ENCODE results near the gene MFNG.

The MFNG gene

GRCh38 chr22:37493979-37494378, 7.8 kb upstream of the MFNG start:
- TF ChIP-seq POLR2A (IDR thresholded peaks at IDR 0.05; ENCODE audit: low read length) (no peak), GATA1 (IDR thresholded peaks at IDR 0.05; ENCODE audit: low read depth, low read length) (no peak)

DNA sequence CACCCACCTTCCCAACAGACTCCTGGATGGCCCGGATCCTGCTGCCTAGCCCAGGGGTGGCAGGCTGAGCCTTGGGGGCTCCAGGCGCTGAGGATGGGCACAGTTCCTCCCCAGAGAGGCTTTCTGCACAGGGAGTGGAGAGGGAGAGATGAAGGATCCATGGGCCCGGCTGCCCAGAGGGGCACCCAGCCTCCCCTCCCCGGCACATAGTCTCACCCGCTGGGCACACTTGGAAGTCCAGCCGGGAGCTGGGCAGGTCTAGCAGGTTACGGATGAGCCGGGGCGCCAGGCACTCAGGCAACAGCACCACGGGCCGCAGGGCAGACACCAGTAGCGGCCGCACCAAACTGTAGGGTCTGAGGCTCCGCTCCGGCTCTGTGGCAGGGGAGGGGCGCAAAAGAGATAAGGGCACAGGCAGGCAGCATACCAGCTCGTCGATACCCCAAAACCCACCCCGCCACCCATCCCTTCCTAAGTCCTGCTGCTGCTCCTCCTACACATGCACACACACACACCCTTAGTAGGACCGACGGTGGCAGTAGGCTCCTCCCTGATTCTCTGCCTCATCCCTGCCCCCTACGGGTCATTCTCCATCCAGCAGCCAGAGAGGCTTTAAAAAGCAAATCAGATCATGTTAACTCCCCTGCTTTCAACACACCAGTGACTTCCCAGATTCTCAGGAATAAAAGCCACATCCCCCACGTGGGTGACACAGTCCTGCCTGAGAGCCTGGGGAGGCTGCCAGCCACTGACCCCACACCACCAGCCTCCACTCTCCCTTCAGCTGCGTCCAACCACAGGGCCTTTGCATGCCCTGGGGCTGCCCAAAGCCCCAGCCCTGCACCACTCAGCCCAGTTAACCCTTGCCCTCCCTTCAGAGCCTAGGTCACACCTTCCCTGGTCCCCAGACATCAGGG, 6.5 kb upstream of the MFNG start:
- peak; percentile 49 to 54 for DNase-seq
- no peak for TF ChIP-seq POLR2A (IDR thresholded peaks at IDR 0.05; ENCODE audit: low read length)
- no peak for TF ChIP-seq GATA1 (IDR thresholded peaks at IDR 0.05; ENCODE audit: low read depth, low read length)

More at GRCh38 chr22:37493979-37494378, 7.8 kb upstream of the MFNG start:
- no peak for DNase-seq

DNA sequence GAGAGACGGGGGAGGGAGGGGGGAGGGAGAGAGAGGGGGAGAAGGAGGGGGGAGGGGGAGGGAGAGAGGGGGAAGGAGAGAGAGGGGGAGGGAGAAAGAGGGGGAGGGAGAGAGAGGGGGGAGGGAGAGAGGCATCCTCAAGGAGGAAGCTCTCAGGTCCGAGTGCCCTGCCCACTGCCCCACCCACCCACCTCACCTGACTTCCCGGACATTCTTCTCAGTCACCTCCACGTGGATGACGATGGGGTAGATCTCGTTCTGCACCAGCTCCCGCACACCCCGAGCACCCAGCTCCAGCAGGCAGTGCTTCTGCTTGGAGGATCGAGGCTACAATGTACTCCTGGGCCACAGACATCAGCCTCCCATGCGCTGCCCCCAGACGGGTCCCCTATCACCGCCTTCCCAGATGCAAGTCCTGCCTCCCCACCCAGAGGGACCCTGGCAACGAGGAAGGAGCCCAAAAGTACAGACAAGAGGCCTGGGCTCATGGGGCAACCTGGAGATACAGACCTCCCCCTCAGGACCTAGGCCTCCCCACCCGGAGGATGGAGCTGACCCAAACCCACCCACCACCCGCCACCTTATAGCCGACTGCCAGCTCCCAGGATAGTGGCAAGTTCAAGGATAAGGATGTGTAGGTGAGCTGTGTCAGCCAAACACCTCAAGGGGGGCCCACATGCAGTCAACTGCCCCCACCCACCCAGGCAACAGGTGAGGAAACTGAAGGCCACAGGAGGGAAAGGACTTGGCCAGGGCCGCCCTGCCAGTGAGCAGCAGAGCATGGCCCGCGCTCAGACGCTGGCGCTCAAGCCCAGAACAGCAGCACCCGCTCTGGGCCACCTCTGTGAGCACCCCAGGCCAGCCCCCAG, 5.6 kb upstream of the MFNG start:
- no peak for DNase-seq
- TF ChIP-seq POLR2A (IDR thresholded peaks at IDR 0.05; ENCODE audit: low read length) (no peak), GATA1 (IDR thresholded peaks at IDR 0.05; ENCODE audit: low read depth, low read length) (no peak)

DNA sequence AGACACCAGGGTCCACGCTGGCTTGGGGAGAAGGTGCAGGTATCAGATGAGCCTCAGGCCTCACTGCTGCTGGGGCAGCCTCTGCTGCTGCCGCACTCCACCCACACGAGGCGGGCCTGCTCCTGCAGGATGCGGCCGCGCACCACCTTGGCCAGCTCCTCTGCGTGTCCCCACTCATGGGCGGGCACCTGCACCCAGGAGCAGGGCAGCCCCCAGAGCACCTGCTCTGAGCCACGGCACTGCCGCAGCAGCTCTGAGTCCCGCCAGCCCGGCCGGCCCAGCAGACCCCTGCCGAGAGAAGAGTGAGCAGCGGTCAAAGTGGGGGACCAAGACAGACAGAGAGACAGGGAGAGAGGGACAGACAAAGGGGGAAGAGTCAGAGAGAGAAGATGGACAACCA, 4.9 kb upstream of the MFNG start:
- TF ChIP-seq GATA1 (IDR thresholded peaks at IDR 0.05; ENCODE audit: low read depth, low read length) (no peak), POLR2A (IDR thresholded peaks at IDR 0.05; ENCODE audit: low read length) (no peak)
- DNase-seq: no peak

DNA sequence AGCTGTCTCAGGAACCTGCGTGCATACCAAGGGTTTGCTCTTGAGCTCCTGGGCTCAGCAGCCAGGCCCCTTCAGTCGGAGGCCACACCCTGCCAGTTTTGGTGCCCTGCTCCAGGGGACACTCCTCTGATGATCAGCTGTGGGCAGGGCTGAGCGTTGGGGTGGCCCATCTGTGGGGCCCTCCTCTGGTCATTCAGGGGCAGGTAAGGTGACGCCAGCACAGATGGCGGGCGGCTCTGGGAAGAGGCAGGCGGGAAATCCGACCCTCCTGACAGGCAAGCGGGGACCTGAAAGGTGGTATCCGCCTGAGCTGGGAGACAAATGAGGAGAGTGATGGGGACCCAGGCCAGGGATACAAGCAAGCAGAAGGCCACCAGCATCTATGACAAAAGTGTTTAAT, 3.8 kb upstream of the MFNG start:
- DNase-seq: no peak

GRCh38 chr22:37488337-37489135, 2.4 kb upstream of the MFNG start:
- no peak for TF ChIP-seq GATA1 (IDR thresholded peaks at IDR 0.05; ENCODE audit: low read depth, low read length)
- TF ChIP-seq POLR2A (IDR thresholded peaks at IDR 0.05; ENCODE audit: low read length): no peak
- no peak for DNase-seq

More for the DNA sequence above, 3.8 kb upstream of the MFNG start:
- TF ChIP-seq GATA1 (IDR thresholded peaks at IDR 0.05; ENCODE audit: low read depth, low read length): no peak
- no peak for TF ChIP-seq POLR2A (IDR thresholded peaks at IDR 0.05; ENCODE audit: low read length)

DNA sequence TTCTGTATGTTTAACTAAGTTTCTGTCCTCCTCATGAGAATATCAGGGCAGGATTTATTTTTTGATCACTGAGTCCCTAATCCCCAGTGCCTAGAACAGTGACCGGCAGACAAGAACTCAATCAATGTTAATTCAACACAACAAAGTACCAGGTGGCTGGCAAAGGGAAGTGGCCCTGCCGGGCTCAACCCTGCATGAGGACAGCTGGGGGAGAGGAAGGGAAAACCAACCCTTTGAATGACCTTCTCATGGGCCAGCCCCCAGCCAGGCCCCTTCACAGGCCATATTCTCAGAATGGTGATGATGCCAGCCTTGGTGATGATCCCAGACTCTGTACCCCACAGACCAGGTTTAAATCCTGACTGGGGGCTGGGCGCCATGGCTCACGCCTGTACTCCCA, 1.4 kb upstream of the MFNG start:
- TF ChIP-seq GATA1 (IDR thresholded peaks at IDR 0.05; ENCODE audit: low read depth, low read length) (no peak), POLR2A (IDR thresholded peaks at IDR 0.05; ENCODE audit: low read length) (no peak)
- no peak for DNase-seq

DNA sequence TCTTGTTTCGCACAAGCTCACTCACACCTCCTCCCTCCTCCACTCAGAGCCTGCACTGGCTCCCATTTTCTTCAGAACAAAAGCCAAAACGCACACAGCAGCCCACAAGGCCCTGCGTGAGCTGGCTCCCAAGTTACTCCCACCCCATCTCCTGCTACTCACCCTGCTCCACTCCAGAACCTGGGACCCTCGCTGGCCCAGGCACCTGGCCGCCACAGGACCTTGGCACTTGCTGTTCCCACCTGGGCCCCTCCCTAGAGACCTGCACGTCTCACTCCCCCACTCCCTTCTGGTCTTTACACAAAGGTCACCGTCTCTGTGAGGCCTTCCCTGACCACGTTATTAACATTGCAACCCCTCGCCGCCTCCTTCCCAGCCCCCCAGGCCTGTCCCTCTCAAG, 945 bp upstream of the MFNG start:
- no peak for DNase-seq

GRCh38 chr22:37485395-37486223, 575 bp downstream of the MFNG start:
- no peak for TF ChIP-seq POLR2A (IDR thresholded peaks at IDR 0.05; ENCODE audit: low read length)
- DNase-seq: peak; percentile 33 to 44

More for the DNA sequence above, 945 bp upstream of the MFNG start:
- TF ChIP-seq POLR2A (IDR thresholded peaks at IDR 0.05; ENCODE audit: low read length): no peak
- no peak for TF ChIP-seq GATA1 (IDR thresholded peaks at IDR 0.05; ENCODE audit: low read depth, low read length)

- peak; percentile 53 to 64 for DNase-seq
- TF ChIP-seq POLR2A (IDR thresholded peaks at IDR 0.05; ENCODE audit: low read length) (peak; percentile 61), GATA1 (IDR thresholded peaks at IDR 0.05; ENCODE audit: low read depth, low read length) (no peak)
These were observed 1.4 kb downstream of the MFNG start for GRCh38 chr22:37484480-37485394.

GRCh38 chr22:37483050-37483449, 3.1 kb downstream of the MFNG start:
- no peak for DNase-seq
- TF ChIP-seq POLR2A (IDR thresholded peaks at IDR 0.05; ENCODE audit: low read length) (no peak), GATA1 (IDR thresholded peaks at IDR 0.05; ENCODE audit: low read depth, low read length) (no peak)

DNA sequence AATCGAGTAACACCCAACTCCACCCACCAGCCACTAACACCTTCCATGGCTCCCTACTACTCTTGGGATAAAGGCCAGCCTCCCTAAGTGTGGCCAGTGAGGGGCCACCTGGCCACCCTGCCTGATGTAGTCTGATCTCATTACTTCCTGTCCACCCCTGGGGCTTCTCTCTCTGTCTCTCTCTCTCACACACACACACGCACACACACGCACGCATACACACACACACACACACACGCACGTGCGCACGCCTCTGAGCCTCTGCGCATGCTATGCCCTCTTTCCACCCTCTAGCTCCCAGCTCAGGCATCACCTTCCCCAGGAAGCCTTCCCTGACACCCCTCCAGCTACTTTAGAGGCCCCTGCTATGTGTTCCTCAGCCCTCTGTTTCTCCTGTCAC, 3.9 kb downstream of the MFNG start:
- DNase-seq: peak in 1 of 2 experiments; percentile 17
- TF ChIP-seq GATA1 (IDR thresholded peaks at IDR 0.05; ENCODE audit: low read depth, low read length) (no peak), POLR2A (IDR thresholded peaks at IDR 0.05; ENCODE audit: low read length) (no peak)
